BLaER1 (cell line): ENCODE measurements around the gene DEPDC1B.
"Not testable (repeated sequence)": the region's sequence is repeated elsewhere in the genome, so short reads cannot be mapped to it uniquely, and the experiment has no call there.

Experiments
- H3K27ac ChIP-seq: shearing (Covaris generic); formaldehyde crosslinking; 2 replicates; pipeline ENCODE4 v1.8.1; 2022
- H3K27me3 ChIP-seq: shearing (Covaris generic); formaldehyde crosslinking; 2 replicates; pipeline ENCODE4 v1.8.1; 2022
- H3K36me3 ChIP-seq: shearing (Covaris generic); formaldehyde crosslinking; 2 replicates; pipeline ENCODE4 v1.8.1; 2022
- H3K4me1 ChIP-seq: shearing (Covaris generic); formaldehyde crosslinking; 2 replicates; pipeline ENCODE4 v1.8.1; 2022
- H3K4me2 ChIP-seq: shearing (Covaris generic); formaldehyde crosslinking; 2 replicates; pipeline ENCODE4 v1.8.1; 2022
- H3K4me3 ChIP-seq: shearing (Covaris generic); formaldehyde crosslinking; 2 replicates; pipeline ENCODE4 v1.8.1; 2022
- H3K9ac ChIP-seq: shearing (Covaris generic); formaldehyde crosslinking; 2 replicates; pipeline ENCODE4 v1.8.1; 2022
- H3K9me3 ChIP-seq: shearing (Covaris generic); formaldehyde crosslinking; 2 replicates; pipeline ENCODE4 v1.8.1; 2022
- H4K20me1 ChIP-seq: shearing (Covaris generic); formaldehyde crosslinking; 2 replicates; pipeline ENCODE4 v1.8.1; 2022
- Cebpa-rat ChIP-seq: shearing (Covaris generic); IDR thresholded peaks from 2 replicates; pipeline ENCODE4 v1.8.1; 2022

DEPDC1B gene

GRCh38 chr5:60632153-60632552 is 67.8 kb downstream of the DEPDC1B start:
- no peaks in the 10 kb centered on the region for H4K20me1 ChIP-seq
- no peak overlapping the region for H3K4me3 ChIP-seq
- no peak for TF ChIP-seq Cebpa-rat
- no peak overlapping the region for H3K27ac ChIP-seq
- H3K36me3 ChIP-seq = peaks cover 82% of the 10 kb centered on the region
- no peak overlapping the region for H3K9ac ChIP-seq
- H3K4me1 ChIP-seq = peaks cover 8% of the 10 kb centered on the region
- H3K4me2 ChIP-seq = no peak overlapping the region
- H3K9me3 ChIP-seq = peaks cover 10% of the 10 kb centered on the region
- no peaks in the 10 kb centered on the region for H3K27me3 ChIP-seq

GRCh38 chr5:60630836-60631235 is 69.1 kb downstream of the DEPDC1B start:
- H3K9ac ChIP-seq = no peak overlapping the region
- no peaks in the 10 kb centered on the region for H4K20me1 ChIP-seq
- peaks cover 69% of the 10 kb centered on the region for H3K36me3 ChIP-seq
- no peak overlapping the region for H3K4me3 ChIP-seq
- H3K27ac ChIP-seq = no peak overlapping the region
- no peak for TF ChIP-seq Cebpa-rat
- H3K4me1 ChIP-seq = peaks cover 8% of the 10 kb centered on the region
- no peaks in the 10 kb centered on the region for H3K27me3 ChIP-seq
- no peak overlapping the region for H3K4me2 ChIP-seq
- H3K9me3 ChIP-seq = peaks cover under 1% of the 10 kb centered on the region; the same call in 1 of the 2 replicates

GRCh38 chr5:60630179-60630578 is 69.8 kb downstream of the DEPDC1B start:
- TF ChIP-seq Cebpa-rat = no peak
- Histone ChIP-seq H3K4me1 (peaks cover 8% of the 10 kb centered on the region), H3K4me3 (no peak overlapping the region), H3K9ac (no peak overlapping the region), H3K4me2 (no peak overlapping the region), H4K20me1 (no peaks in the 10 kb centered on the region), H3K9me3 (peaks cover 2% of the 10 kb centered on the region), H3K36me3 (peaks cover 66% of the 10 kb centered on the region), H3K27me3 (no peaks in the 10 kb centered on the region), H3K27ac (no peak overlapping the region)

- H3K4me1 ChIP-seq, H3K27ac ChIP-seq, H3K27me3 ChIP-seq, H3K4me2 ChIP-seq, H4K20me1 ChIP-seq, H3K9ac ChIP-seq, H3K4me3 ChIP-seq: not testable (repeated sequence)
- Histone ChIP-seq H3K9me3 (peaks cover 21% of the 10 kb centered on the region), H3K36me3 (peaks cover 24% of the 10 kb centered on the region; the same call in 1 of the 2 replicates)
Observed at GRCh38 chr5:60624875-60625274, 75.1 kb downstream of the DEPDC1B start.

GRCh38 chr5:60620752-60621151 is 79.2 kb downstream of the DEPDC1B start:
- H3K27ac ChIP-seq = not testable (repeated sequence)

GRCh38 chr5:60613826-60614225 is 86.1 kb downstream of the DEPDC1B start:
- Histone ChIP-seq H3K27ac (no peak overlapping the region), H3K4me2 (no peak overlapping the region), H3K4me3 (no peak overlapping the region)

More at GRCh38 chr5:60620752-60621151, 79.2 kb downstream of the DEPDC1B start:
- not testable (repeated sequence) for H4K20me1 ChIP-seq, H3K4me2 ChIP-seq, H3K9ac ChIP-seq, H3K4me3 ChIP-seq, H3K27me3 ChIP-seq, H3K4me1 ChIP-seq
- peaks cover 20% of the 10 kb centered on the region for H3K36me3 ChIP-seq
- peaks cover 33% of the 10 kb centered on the region for H3K9me3 ChIP-seq

GRCh38 chr5:60611099-60611740 is 88.7 kb downstream of the DEPDC1B start:
- H3K27me3 ChIP-seq = no peaks in the 10 kb centered on the region
- H3K9ac ChIP-seq = no peak overlapping the region
- no peak overlapping the region for H3K4me3 ChIP-seq
- no peak for TF ChIP-seq Cebpa-rat
- H3K27ac ChIP-seq = no peak overlapping the region
- H3K4me1 ChIP-seq = peaks cover 6% of the 10 kb centered on the region; the same call in 1 of the 2 replicates
- H3K9me3 ChIP-seq = peaks cover 50% of the 10 kb centered on the region
- H4K20me1 ChIP-seq = no peaks in the 10 kb centered on the region
- H3K4me2 ChIP-seq = no peak overlapping the region
- peaks cover 66% of the 10 kb centered on the region for H3K36me3 ChIP-seq

More at GRCh38 chr5:60613826-60614225, 86.1 kb downstream of the DEPDC1B start:
- H3K27me3 ChIP-seq = no peaks in the 10 kb centered on the region
- H4K20me1 ChIP-seq = no peaks in the 10 kb centered on the region
- TF ChIP-seq Cebpa-rat = no peak
- no peak overlapping the region for H3K9ac ChIP-seq
- peaks cover 46% of the 10 kb centered on the region for H3K9me3 ChIP-seq
- peaks cover 6% of the 10 kb centered on the region; the same call in 1 of the 2 replicates for H3K4me1 ChIP-seq
- peaks cover 51% of the 10 kb centered on the region for H3K36me3 ChIP-seq

GRCh38 chr5:60604771-60605170 is 95.2 kb downstream of the DEPDC1B start:
- no peak for TF ChIP-seq Cebpa-rat
- peaks cover 43% of the 10 kb centered on the region for H3K9me3 ChIP-seq
- no peak overlapping the region for H3K4me3 ChIP-seq
- H4K20me1 ChIP-seq = no peaks in the 10 kb centered on the region
- peaks cover 70% of the 10 kb centered on the region for H3K36me3 ChIP-seq
- H3K27me3 ChIP-seq = no peaks in the 10 kb centered on the region
- peaks cover 29% of the 10 kb centered on the region for H3K4me1 ChIP-seq
- no peak overlapping the region for H3K9ac ChIP-seq
- H3K4me2 ChIP-seq = peak overlapping the region; percentile 45
- H3K27ac ChIP-seq = no peak overlapping the region

- no peak overlapping the region for H3K9ac ChIP-seq
- peaks cover 62% of the 10 kb centered on the region for H3K36me3 ChIP-seq
- peaks cover 45% of the 10 kb centered on the region for H3K4me1 ChIP-seq
- H3K4me3 ChIP-seq = no peak overlapping the region
- no peaks in the 10 kb centered on the region for H4K20me1 ChIP-seq
- H3K27ac ChIP-seq = peak overlapping the region; percentile 27
- TF ChIP-seq Cebpa-rat = no peak
- no peaks in the 10 kb centered on the region for H3K27me3 ChIP-seq
- peak overlapping the region; percentile 69 for H3K4me2 ChIP-seq
- H3K9me3 ChIP-seq = peaks cover 61% of the 10 kb centered on the region
Observed at GRCh38 chr5:60598424-60598823, 101.5 kb downstream of the DEPDC1B start.

GRCh38 chr5:60597572-60598320 is 102.2 kb downstream of the DEPDC1B start:
- Histone ChIP-seq H3K4me3 (no peak overlapping the region), H3K27ac (peak overlapping the region; percentile 27), H3K36me3 (peaks cover 62% of the 10 kb centered on the region), H3K9ac (no peak overlapping the region), H3K9me3 (peaks cover 61% of the 10 kb centered on the region), H3K4me1 (peaks cover 45% of the 10 kb centered on the region), H4K20me1 (no peaks in the 10 kb centered on the region), H3K4me2 (peak overlapping the region; percentile 69), H3K27me3 (no peaks in the 10 kb centered on the region)
- no peak for TF ChIP-seq Cebpa-rat
